Urinary bladder (tissue), 4 donors: Measurements from ENCODE around the gene MAPK7. TPM values are rescaled to one million over a fixed set of nuclear protein-coding genes. Genes with fewer than 3 reads are reported as not detected.

ENCODE experiments used
- DNase-seq: peaks from one replicate; pipeline ENCODE4 v3.0.0-alpha.2; 2015; ENCODE audit errors: extremely low spot score
- H3K27ac ChIP-seq: one replicate; pipeline ENCODE4 v1.5.1; 2013; ENCODE audit warnings: low read depth, mild to moderate bottlenecking, moderate library complexity
- H3K36me3 ChIP-seq: one replicate; pipeline ENCODE4 v1.6.1; 2013; ENCODE audit warnings: mild to moderate bottlenecking, moderate library complexity; ENCODE audit not compliant: insufficient read depth
- H3K4me1 ChIP-seq: one replicate; pipeline ENCODE4 v1.6.1; 2013; ENCODE audit warnings: mild to moderate bottlenecking, moderate library complexity; ENCODE audit not compliant: insufficient read depth
- H3K4me3 ChIP-seq: one replicate; pipeline ENCODE4 v1.5.1; 2013; ENCODE audit warnings: low read depth, low read length
- WGBS: extraction: QIAGEN DNeasy Blood & Tissue Kit; methylation state at CpG from one replicate; pipeline ENCODE4 v1.1.7; 2013; 5-methylcytosine and 5-hydroxymethylcytosine counted together
- polyA plus RNA-seq: library from polyadenylated mRNA; stranded (reverse); fragments of 200-250 nt; gene quantifications from one replicate; pipeline ENCODE4 v1.2.3, GENCODE V29; 2013
- total RNA-seq: library from RNA; depleted of rRNA; stranded (reverse); fragments of >200 nt; gene quantifications from one replicate; pipeline ENCODE4 v1.2.3, GENCODE V29; 2014
- donor health status: healthy with polysubstance abuse.
- donor health status: healthy.

MAPK7 gene
- total and polyA plus RNA-seq, 2 donors, result 15.8 to 32.8 TPM

DNA sequence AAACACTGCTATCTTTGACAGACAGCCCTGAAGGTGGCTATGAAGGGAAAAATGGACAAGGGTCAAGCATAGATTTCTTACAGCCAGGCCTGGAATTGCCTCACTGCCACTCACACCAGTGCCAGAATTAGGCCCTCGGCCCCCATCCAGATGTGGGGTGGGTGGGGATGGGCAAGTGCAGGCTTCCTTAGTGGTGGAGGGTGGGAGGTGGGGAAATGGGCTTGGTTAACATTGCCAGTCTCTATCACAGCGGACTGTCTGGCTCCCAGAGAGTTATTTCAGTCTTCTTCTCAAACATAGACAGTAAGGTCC is 40.6 kb upstream of the MAPK7 start:
- peaks cover 1% of the 10 kb centered on the region for H3K36me3 ChIP-seq
- no peaks in the 10 kb centered on the region for H3K4me1 ChIP-seq
- no peak overlapping the region for H3K27ac ChIP-seq
- DNase-seq, result no peak
- 64% methylated on average over 2 of the region's 2 CpGs for WGBS
- no peak overlapping the region for H3K4me3 ChIP-seq

DNA sequence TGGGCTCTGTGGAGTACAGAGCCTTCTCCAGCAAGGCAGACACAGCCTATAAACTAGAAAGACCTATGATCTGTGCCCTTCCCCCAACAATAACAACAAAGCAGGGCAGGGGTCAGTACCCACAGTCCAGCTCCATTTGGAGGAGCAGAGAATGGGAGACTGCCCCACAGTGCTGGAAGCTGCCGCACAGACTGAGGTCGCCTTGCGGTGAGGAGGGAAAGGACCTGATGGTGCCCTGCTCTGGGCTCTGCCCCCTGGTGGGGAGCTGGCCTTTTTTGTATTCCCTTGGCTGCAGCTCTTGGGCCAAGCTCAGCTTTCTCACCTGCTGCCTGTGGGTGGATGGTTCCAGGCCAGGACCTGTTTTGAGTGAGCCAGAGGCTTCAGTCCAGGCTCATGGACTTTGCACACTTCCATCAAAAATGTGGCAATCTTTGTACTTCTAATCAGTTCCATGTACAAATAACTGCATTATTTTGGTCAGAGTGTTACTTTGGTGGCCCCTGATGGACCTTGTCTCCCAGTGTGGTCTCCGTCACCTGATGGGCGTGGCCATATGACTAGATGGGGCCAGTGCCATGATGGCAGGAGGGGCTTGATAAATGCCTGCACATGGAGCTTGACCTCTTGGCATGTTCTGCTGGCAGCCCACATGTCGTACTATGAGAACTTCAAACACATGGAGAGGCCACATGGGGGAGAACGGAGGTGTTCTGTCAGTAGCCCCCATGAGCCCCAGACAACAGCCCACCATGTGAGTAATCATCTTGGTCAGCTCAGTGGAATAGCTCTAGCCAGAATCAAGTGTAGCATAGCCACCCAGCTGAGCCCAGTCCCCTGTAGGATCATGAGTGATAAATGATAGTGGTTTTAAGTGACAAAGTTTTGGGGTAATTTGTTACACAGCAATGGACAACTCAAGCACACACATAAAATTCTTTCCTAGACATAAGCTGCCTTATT is 40.0 kb upstream of the MAPK7 start:
- 85% methylated on average over 7 of the region's 7 CpGs for WGBS
- H3K27ac ChIP-seq, result no peak overlapping the region
- no peaks in the 10 kb centered on the region for H3K4me1 ChIP-seq
- H3K36me3 ChIP-seq, result peaks cover 1% of the 10 kb centered on the region
- DNase-seq, result no peak
- no peak overlapping the region for H3K4me3 ChIP-seq

DNA sequence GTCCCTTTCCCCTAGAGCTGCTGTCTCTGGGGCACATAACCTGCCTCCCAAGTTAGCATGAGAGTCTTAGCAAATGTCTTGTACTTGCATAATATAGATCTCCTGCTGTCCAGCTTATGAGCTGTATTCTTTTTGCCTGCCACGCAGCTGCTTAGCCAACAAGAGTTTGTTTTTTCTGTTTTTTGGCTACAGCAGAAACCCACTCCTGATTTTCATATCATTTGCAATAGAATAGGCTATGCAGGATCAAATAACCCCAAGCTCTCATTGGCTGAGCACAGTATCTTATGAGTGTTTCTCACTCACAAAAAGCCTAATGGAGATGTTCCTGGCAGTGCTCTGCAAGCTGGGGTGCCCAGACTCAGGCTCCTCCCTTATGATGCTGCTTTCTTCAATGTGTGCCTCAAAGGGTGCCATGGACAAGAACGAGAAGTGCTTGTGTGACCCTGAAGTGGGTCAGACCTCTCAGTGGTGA is 38.9 kb upstream of the MAPK7 start:
- H3K4me1 ChIP-seq, result no peaks in the 10 kb centered on the region
- WGBS, result 53% methylated on average over 2 of the region's 2 CpGs
- H3K4me3 ChIP-seq, result no peak overlapping the region

DNA sequence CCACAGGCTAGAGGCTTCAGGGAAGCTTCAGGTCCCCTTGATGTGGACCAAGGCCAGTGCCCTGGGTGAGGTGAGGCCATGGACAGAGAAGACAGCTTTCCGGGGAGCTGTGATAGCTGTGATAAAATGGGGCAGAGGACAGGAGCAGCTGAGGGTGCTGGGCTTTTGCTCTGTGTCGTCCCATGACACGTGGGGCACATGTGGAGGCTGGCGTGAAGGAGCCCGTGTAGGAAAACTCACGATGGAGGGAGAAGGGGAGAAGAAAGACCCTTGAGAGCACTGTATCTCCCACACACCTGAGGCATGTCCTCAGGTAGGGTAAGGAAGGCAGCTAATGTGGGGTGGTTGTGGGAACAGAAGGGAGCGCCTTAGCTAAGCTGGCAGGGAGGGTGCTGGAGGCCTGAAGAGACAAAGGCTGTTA is 37.1 kb upstream of the MAPK7 start:
- no peak overlapping the region for H3K27ac ChIP-seq
- no peaks in the 10 kb centered on the region for H3K4me1 ChIP-seq
- H3K36me3 ChIP-seq, result peaks cover 1% of the 10 kb centered on the region
- DNase-seq, result no peak
- no peak overlapping the region for H3K4me3 ChIP-seq
- 67% methylated on average over 7 of the region's 7 CpGs for WGBS

More for the DNA sequence above, 38.9 kb upstream of the MAPK7 start:
- no peak overlapping the region for H3K27ac ChIP-seq
- H3K36me3 ChIP-seq, result peaks cover 1% of the 10 kb centered on the region
- DNase-seq, result no peak

DNA sequence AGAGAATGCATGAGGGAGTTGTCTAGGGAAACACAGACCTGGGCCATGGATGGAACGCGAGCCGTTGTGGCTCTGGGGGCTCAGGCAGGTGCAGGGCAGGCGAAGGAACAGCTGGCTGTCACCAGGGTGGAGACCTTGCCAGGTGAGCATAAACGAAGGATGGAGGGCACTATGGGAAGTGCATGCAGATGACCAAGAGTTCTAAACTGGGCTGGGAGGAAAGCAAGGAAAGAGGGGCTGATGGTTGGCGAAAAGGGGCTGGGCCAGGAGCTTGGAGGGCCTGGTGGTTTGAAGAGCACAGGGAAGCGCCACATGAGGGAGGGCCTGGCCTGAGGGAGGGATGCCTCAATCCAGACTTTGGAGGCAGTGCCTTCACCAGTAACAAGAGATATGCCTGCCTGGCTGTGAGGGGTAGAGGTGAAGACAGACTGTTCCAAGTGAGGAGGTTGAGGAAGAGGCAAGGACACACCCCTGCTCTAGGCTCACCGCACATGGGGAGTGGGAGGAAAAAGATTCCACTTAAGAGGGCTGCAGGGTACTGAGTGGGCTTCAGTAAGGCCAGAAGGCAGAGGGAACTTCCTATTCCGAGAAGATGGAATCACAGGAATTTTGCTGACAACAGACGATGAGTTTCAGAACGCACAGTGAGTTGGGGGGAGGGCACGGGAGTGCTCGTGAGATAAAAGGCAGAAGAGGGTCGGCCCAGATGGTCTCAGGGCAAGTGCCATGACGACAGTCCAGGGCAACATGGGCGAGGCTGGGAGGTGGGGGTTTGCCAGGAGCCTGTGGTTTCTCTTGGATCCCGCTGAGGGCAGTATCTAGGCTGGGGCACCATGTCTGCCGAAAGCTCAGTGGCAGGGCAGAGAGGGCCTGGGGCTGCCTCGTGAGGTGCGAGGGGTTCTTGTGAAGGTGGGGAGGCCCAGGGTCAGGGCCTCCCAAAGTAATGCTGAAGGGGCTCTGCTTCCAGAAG is 36.4 kb upstream of the MAPK7 start:
- no peaks in the 10 kb centered on the region for H3K4me1 ChIP-seq
- H3K4me3 ChIP-seq, result no peak overlapping the region
- no peak overlapping the region for H3K27ac ChIP-seq
- no peak for DNase-seq
- H3K36me3 ChIP-seq, result no peaks in the 10 kb centered on the region
- 49% methylated on average over 20 of the region's 20 CpGs for WGBS

DNA sequence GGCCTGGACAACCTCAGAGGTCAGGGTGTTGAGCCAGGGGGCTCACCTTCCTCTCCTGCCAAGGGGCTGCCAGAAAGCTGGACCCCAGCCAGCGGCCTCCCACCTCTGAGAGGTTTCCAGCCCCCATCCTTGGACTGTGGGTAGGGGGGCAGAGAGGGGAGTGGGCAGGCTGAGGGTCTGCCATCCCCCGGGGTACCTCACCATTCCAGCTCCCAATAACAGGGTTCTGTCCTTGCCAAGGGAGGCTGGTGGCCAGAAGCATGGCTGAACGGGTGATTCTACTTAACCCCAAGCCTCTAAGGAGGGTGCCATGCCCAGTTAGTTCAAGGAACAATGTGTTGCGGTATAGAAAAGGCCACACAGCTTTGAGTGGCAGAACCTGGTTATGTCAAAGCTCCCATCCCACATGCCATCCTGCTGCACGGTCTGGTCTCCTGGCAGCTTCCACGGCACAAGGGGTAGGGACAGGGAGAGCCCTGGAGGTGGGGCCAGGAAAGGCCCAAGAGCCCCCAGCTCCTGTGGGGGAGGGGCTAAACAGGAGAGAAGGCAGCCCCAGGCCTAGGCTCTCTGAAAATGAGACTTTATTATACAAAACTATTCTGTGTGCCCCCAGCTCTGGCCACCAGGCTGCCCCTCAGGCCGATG is 35.6 kb upstream of the MAPK7 start:
- Histone ChIP-seq H3K36me3 (no peaks in the 10 kb centered on the region), H3K27ac (no peak overlapping the region), H3K4me3 (no peak overlapping the region), H3K4me1 (no peaks in the 10 kb centered on the region)
- DNase-seq, result no peak
- WGBS, result 56% methylated on average over 7 of the region's 7 CpGs

DNA sequence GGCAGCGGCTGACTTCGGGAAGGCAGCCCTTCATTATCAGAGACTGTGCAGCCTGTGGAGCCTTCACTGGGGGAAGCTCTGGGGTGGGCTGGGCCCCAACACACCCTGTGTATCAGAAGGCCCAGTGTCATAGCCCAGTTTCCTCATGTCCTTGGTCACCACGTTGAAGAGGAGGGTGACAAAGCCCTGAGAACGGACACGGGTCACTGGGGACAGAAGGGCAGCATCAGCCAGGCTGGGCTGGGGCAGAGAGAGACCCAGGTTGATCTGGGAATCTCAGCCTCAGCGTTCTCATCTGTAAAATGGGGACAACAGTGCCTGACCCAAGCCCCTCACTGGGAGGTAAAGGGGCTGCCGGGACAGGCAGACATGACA is 35.1 kb upstream of the MAPK7 start:
- H3K4me3 ChIP-seq, result no peak overlapping the region
- no peaks in the 10 kb centered on the region for H3K4me1 ChIP-seq
- no peak for DNase-seq
- no peaks in the 10 kb centered on the region for H3K36me3 ChIP-seq
- H3K27ac ChIP-seq, result no peak overlapping the region
- 86% methylated on average over 7 of the region's 7 CpGs for WGBS

DNA sequence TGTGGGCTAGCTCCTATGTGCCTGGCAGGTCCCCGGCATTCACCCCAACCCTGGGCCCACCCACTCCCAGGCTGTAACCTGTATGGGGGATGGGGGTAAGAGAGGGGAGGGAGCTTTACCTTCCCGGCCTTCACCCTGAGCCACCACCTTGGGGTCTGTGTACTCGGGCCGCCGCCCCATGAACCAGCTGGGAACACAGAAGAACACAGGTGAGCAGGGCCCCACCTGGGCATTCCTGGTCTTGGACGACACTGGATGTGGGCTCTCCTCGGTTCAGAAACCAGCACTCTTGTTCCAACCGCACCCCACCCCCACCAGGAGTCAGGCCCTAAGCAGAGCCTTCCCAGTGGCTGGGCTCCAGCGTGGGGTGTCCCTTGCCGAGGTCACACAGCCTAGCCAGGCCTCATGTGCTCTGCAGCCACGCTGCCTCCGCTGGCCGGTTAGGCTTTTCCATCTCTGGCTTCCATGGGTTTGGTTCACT is 34.6 kb upstream of the MAPK7 start:
- WGBS, result 82% methylated on average over 13 of the region's 13 CpGs
- no peak for DNase-seq
- no peak overlapping the region for H3K27ac ChIP-seq
- no peak overlapping the region for H3K4me3 ChIP-seq
- H3K4me1 ChIP-seq, result no peaks in the 10 kb centered on the region
- H3K36me3 ChIP-seq, result no peaks in the 10 kb centered on the region

DNA sequence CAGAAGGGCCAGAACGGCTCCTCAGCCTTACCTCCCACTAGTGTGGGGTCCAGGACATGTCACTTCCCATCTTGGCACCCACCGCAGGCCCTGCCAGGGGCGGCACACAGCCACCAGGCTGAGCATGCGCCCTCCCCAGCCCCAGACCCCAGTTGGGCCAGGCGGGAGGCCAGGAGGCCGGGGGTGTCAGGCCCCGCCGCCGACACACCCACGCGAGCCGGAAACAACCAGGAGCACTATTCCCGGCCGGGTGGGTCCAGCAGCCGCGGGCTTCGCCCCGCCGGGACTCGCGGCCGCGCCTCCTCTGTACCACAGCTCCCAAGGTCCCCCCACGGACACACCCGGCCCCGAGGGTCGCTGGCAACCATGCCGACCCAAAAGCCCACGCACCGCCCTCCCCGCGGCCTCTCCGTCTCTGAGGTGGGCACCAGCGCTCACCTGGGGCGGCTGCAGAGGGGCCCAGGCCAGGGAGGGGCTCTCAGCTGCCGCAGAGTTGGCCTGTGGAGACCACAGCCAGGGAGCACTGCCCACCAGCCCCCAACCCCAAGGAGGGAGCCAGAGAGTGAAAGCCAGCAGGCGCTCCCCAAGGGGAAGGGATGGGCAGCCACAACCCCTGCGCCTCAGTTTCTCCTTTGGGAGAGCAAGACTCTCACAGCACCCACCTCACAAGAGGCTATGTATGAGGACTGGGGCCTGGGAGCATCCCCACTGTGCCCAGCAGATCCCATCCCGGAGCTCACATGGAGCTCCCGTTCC is 33.8 kb upstream of the MAPK7 start:
- Histone ChIP-seq H3K4me3 (no peak overlapping the region), H3K36me3 (no peaks in the 10 kb centered on the region), H3K27ac (no peak overlapping the region), H3K4me1 (no peaks in the 10 kb centered on the region)
- no peak for DNase-seq
- WGBS, result 82% methylated on average over 40 of the region's 40 CpGs

DNA sequence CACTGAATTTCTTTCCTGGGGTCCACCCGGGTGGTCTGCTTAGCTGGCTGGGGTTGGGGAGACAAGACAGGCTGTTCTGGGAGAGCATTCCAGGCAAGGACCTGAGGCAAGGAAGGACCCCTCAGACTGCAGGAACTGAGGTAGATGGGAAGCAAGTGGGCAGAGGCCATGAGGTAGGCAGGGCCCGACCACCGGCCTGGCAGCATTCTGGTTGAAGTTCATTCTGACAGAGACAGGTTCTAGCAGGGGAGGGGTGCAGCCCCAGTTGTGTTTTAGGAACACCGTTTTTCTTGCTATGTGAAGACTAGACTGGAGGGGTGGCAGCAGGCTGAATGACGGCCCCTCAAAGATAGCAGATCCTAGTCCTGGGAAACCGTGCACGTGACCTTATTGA is 33.2 kb upstream of the MAPK7 start:
- Histone ChIP-seq H3K27ac (no peak overlapping the region), H3K36me3 (no peaks in the 10 kb centered on the region), H3K4me1 (no peaks in the 10 kb centered on the region), H3K4me3 (no peak overlapping the region)
- no peak for DNase-seq
- WGBS, result 91% methylated on average over 7 of the region's 7 CpGs

DNA sequence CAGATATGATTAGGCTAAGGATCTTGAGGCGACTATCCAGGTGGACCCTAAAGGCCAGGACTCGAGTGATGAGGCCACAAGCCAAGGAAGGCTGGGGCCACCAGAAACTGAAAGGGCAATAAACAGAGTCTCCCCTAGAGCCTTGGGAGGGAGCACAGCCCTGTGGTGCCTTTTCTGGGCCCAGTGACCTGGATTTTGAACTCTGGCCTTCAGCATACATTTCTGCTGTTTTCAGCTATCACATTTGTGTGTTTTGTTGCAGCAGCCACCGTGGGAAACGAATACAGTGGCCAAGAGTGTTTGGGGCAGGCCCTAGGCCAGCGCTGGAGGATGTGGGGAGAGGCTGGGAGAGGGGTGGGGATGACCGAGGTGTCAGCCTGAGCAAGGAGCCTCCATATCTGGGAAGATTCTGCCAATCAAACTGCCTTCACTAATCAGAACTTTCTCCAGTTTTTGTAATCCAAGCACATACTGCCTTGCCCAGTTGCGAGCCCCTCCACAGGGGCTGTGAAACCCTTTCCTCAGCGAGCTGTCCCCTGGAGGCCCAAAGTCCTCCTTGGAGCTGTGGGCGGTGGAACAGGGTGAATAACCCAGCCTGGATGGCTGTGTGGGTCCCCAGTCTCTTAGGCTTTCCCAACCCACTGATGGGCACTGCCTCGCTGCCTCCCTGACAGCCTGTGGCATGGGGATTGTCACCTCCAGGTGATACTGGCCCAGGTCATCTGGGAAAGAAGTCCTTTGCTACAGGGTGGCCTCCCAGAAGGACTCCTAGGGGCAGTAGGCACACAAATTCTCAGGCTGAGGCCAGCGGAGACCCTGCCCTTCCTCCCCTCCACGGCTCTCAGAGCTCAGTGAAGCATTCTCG is 32.6 kb upstream of the MAPK7 start:
- WGBS, result 83% methylated on average over 13 of the region's 13 CpGs
- no peaks in the 10 kb centered on the region for H3K36me3 ChIP-seq
- DNase-seq, result no peak
- H3K4me3 ChIP-seq, result no peak overlapping the region
- no peaks in the 10 kb centered on the region for H3K4me1 ChIP-seq
- H3K27ac ChIP-seq, result peak overlapping the region; percentile 12
